Measurements from ENCODE around the gene RFX4. TPM values are rescaled to one million over a fixed set of nuclear protein-coding genes. Genes with fewer than 3 reads are reported as not detected.
"Not testable (repeated sequence)": the region's sequence is repeated elsewhere in the genome, so short reads cannot be mapped to it uniquely, and the experiment has no call there.

Gene RFX4
- total RNA-seq, 1 experiment from 2014 or later = not detected

DNA sequence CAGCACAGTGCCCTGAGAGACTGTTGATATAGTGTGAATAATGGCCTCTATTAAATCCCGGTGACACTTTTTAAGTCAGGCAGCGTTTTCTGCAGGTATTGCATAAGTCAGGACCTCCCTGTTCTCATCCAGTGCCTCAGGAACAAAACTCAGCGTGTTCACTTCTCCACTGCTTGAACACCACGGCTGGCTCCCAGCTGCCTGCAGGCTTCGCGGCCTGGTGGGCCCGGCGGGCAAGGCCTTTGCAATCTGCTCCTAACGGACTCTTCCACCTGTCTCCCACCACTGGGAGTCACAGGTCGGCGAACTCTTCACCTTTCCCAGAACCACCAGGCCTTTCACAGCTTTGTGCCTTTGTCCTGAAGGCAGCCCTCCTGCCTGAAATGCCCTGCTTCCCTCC, 18.7 kb downstream of the RFX4 start:
- no peaks in the 10 kb centered on the region for H3K4me1 ChIP-seq (replicated peaks)
- no peak overlapping the region for H3K27ac ChIP-seq
- no peaks in the 10 kb centered on the region for H3K36me3 ChIP-seq
- H3K27me3 ChIP-seq (replicated peaks) = peaks cover 26% of the 10 kb centered on the region
- no peaks in the 10 kb centered on the region for H3K9me3 ChIP-seq (replicated peaks)
- DNase-seq (ENCODE audit: low read depth in 1 of 2, low spot score in 2 of 2) = no peak
- no peak overlapping the region for H3K4me3 ChIP-seq

DNA sequence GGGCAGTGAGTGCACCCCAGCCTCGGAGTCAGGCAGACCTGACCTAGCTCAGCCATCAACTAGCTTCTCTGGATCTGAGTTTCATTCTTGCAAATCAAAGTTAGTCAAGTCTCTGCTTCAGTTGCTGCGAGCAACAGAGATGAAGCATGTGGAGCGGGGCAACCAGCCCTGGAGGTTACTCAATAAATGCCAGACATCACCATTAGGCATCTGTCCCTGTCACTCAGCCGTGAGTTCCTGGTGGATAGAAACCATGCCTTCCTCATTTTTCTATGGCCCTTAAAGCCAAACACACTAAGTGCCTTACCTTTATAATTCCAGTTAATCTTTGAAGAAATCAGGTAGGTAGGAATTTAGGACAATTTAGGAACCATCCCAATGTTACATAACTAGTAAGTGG, 19.3 kb downstream of the RFX4 start:
- DNase-seq (ENCODE audit: low read depth in 1 of 2, low spot score in 2 of 2) = no peak
- H3K4me3 ChIP-seq = no peak overlapping the region
- H3K27ac ChIP-seq = no peak overlapping the region
- no peaks in the 10 kb centered on the region for H3K36me3 ChIP-seq
- peaks cover 24% of the 10 kb centered on the region for H3K27me3 ChIP-seq (replicated peaks)
- H3K9me3 ChIP-seq (replicated peaks) = no peaks in the 10 kb centered on the region
- H3K4me1 ChIP-seq (replicated peaks) = no peaks in the 10 kb centered on the region

DNA sequence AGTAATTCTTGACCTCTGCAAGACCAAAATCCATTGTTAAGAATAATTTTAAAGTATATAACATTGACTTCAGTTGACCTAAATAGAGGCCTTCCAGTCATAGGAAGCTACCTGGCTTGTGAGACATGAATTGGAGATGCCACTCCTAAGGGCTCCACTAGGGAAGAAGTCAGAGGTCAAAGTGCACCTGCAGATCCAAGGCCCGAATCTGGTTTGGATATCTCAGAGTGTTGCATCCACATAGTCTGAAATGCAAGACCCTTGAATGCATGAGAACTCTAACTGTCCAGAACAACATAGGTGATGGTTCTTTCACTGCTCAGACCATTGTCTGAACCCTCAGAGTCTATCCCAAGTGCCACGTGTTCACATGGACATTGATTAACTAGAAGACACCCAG, 22.4 kb downstream of the RFX4 start:
- Histone ChIP-seq H3K27ac (no peak overlapping the region), H3K27me3 (replicated peaks) (peaks cover 15% of the 10 kb centered on the region; the same call in 1 of the 2 replicates)
- DNase-seq (ENCODE audit: low read depth in 1 of 2, low spot score in 2 of 2) = no peak

DNA sequence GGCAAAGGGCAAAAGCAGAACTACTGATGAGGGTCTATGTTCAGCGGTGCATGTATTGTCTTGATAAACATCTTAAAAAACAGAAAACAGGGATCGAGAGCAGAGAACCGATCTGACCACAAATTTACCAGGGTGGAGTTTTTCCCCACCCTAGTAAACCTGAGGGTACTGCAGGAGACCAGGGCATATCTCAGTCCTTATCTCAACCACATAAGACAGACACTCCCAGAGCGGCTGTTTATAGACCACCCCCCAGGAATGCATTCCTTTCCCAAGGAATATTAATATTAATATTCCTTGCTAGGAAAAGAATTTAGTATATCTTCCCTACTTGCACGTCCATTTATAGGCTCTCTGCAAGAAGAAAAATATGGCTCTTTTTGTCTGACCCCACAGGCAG, 37.8 kb downstream of the RFX4 start:
- H3K27ac ChIP-seq; H3K4me1 ChIP-seq (replicated peaks); H3K4me3 ChIP-seq; H3K9me3 ChIP-seq (replicated peaks); H3K36me3 ChIP-seq; H3K27me3 ChIP-seq (replicated peaks); DNase-seq (ENCODE audit: low read depth in 1 of 2, low spot score in 2 of 2): not testable (repeated sequence)

More for the DNA sequence above, 22.4 kb downstream of the RFX4 start:
- no peaks in the 10 kb centered on the region for H3K4me1 ChIP-seq (replicated peaks)
- H3K36me3 ChIP-seq = no peaks in the 10 kb centered on the region
- H3K4me3 ChIP-seq = no peak overlapping the region
- H3K9me3 ChIP-seq (replicated peaks) = no peaks in the 10 kb centered on the region

DNA sequence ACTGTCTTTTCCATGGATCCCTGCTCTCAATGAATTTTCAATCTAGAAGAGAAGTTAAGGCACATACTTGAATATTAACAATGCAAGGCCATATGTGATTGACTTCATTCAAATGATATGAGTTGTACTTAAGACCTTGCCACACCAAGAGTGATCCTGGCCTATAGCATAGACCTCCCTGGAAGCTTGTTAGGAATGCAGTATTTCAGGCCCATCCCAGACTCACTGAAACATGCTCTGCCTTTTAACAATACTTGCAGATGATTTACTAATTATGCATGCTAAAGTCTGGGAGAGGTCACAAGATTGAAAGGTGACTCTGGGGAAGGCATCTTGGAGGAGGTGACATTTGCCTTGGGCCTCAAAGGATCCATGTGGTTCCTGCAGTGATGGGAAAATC, 43.2 kb downstream of the RFX4 start:
- Histone ChIP-seq H3K4me3 (no peak overlapping the region), H3K4me1 (replicated peaks) (peaks cover 9% of the 10 kb centered on the region), H3K27me3 (replicated peaks) (no peaks in the 10 kb centered on the region), H3K27ac (no peak overlapping the region), H3K36me3 (no peaks in the 10 kb centered on the region), H3K9me3 (replicated peaks) (no peaks in the 10 kb centered on the region)
- DNase-seq (ENCODE audit: low read depth in 1 of 2, low spot score in 2 of 2) = no peak

DNA sequence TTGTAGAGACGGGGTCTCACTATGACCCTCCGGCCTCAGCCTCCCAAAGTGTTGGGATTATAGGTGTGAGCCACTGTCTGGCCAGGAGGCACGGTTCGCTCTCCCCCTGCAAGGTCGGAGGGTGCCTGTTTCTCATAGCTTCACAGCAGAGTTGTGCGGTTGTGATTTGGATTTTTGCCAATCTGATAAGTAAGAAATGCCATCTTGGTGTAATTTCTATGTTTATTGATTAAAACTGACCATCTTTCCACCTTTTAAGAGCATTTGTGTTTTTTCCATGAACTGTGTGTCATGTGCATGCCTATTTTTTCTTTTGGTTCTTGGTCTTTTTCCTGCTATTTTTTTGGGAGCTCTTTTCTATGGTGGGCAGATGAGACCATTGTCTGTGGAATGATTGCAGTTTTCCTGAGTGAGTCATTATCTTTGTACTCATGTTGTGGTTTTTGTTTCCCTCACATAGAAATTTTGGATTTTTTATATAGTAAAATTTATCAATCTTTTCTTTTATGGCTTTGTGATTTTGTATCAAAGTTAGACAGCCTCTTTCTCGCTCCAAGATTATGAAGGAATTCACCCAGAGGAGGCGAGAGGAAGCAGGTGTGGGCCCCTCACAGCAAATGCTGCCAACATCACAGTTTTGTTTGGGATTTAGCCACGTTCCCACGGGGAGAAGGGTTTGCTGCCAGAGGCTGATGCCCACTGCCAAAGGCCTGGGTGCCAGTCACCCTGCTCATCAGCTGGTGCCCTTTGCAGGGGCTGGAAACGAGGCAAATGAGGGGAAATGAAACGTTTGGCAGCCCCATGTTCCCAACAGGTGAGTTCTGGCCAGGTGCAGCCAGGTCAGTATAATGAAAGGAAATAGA, 47.2 kb downstream of the RFX4 start:
- Histone ChIP-seq H3K27ac (no peak overlapping the region), H3K4me3 (no peak overlapping the region), H3K4me1 (replicated peaks) (peaks cover 9% of the 10 kb centered on the region), H3K36me3 (no peaks in the 10 kb centered on the region), H3K27me3 (replicated peaks) (no peaks in the 10 kb centered on the region), H3K9me3 (replicated peaks) (no peaks in the 10 kb centered on the region)
- peak in 1 of 2 experiments; percentile 34 for DNase-seq (ENCODE audit: low read depth in 1 of 2, low spot score in 2 of 2)

DNA sequence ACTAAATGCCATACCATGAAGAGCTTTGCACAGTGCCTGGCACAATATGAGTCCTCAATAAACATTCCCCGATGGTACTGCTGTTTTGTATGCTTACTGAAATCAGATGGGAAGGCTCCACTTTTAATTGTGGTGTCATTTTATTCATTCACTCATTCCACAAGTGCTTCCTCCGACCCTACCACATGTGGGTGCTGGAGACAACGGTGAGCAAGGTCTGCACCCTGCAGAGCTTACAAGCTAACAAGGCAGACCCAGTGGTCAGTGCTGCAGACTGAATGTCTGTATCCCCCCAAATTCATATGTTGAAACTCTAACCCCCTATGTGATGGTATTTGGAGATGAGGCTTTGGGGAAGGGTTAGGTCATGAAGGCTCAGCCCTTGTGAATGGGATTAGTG, 48.3 kb downstream of the RFX4 start:
- Histone ChIP-seq H3K4me3 (no peak overlapping the region), H3K36me3 (no peaks in the 10 kb centered on the region), H3K9me3 (replicated peaks) (no peaks in the 10 kb centered on the region), H3K4me1 (replicated peaks) (peaks cover 9% of the 10 kb centered on the region), H3K27me3 (replicated peaks) (no peaks in the 10 kb centered on the region), H3K27ac (no peak overlapping the region)
- DNase-seq (ENCODE audit: low read depth in 1 of 2, low spot score in 2 of 2) = no peak

DNA sequence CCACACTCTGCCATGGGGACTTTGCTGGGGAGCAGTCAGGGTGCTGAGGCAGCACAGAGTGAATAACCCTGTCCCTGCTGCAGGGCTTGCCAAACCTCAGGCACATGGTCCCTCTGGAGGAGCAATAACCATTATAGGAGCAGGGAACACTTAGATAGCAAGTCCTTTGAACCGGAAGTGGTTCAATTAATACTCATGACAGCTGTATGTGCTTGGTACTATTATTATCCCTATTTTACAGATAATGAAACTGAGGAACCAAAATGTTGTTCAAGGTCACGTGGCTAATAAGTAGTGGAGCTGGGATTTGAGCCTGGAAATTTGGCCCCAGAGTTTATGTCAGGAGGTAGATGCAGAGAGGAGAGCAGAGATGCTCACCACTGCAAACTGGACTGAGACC, 49.0 kb downstream of the RFX4 start:
- H3K9me3 ChIP-seq (replicated peaks) = no peaks in the 10 kb centered on the region
- no peak overlapping the region for H3K4me3 ChIP-seq
- no peak overlapping the region for H3K27ac ChIP-seq
- peaks cover 9% of the 10 kb centered on the region for H3K4me1 ChIP-seq (replicated peaks)
- no peak for DNase-seq (ENCODE audit: low read depth in 1 of 2, low spot score in 2 of 2)
- no peaks in the 10 kb centered on the region for H3K27me3 ChIP-seq (replicated peaks)
- H3K36me3 ChIP-seq = no peaks in the 10 kb centered on the region

DNA sequence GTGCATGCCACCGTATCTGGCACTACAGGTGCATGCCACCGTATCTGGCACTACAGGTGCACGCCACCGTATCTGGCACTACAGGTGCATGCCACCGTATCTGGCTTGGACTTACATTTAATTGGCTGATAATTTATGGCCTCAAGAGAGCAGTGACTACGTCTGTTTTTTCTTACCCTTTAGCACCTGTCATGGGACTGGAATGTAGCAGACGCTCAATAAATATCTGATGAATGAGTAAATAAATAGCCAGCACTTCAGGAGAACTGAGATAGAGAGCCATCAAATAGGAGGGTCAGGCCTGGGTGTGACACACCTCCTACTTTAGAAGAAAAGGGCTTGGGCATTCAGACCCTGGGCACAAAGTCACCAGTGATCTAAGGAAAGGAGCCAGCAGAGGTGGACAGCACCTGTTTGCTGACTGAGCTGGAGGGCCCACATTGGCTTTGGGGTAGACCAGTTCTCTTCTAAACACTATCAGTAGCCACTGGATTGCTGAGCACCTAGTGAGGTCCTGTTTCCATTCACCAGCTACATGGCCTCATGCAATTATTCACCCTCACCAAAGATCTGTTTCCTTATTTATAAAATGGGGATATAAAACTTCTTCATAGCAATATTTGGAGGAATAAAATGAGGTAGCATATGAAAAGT, 50.1 kb downstream of the RFX4 start:
- Histone ChIP-seq H3K27me3 (replicated peaks) (0 out of 2 replicates have a peak, but pooled peaks cover 2% of the 10 kb centered on the region), H3K4me1 (replicated peaks) (peaks cover 9% of the 10 kb centered on the region), H3K4me3 (no peak overlapping the region), H3K9me3 (replicated peaks) (no peaks in the 10 kb centered on the region), H3K36me3 (no peaks in the 10 kb centered on the region), H3K27ac (no peak overlapping the region)
- no peak for DNase-seq (ENCODE audit: low read depth in 1 of 2, low spot score in 2 of 2)

DNA sequence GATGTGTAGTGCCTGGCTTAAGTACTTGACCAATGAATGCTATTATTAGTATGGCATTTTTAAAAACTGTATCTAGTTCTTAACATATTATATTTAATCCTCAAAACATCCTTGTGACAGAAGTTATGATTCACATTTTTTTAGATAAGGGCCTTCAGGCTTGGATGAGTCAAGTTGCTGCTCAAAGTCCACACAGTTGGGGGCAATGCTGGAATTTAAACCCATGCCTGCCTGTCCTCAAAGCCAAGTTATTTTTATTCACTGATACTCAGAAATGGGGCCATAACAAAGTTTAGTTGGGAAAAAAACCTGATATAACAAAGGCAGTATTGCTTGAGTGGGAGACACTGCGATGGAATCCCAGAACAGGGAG, 50.6 kb downstream of the RFX4 start:
- no peak for DNase-seq (ENCODE audit: low read depth in 1 of 2, low spot score in 2 of 2)
- Histone ChIP-seq H3K4me3 (no peak overlapping the region), H3K9me3 (replicated peaks) (no peaks in the 10 kb centered on the region), H3K27me3 (replicated peaks) (0 out of 2 replicates have a peak, but pooled peaks cover 2% of the 10 kb centered on the region), H3K4me1 (replicated peaks) (peaks cover 9% of the 10 kb centered on the region), H3K27ac (no peak overlapping the region), H3K36me3 (no peaks in the 10 kb centered on the region)

DNA sequence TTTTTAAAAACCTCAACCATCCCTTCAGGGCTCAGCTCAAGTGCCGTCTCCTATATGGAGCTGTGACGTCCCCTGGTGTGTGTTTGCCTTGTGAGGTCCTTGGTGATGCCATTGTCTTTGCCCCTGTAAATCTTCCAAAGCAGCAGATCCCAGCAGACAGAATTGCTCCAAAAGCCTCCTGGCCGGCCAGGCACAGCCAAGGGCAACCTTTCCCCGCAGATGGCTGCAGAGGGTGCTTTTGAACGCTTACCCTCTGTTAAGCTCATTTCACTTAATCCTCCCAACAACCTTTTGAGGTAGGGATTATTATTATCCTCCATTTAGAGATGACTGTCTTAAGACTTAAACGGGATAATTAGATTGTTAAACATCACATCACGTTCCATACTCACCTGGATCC, 51.4 kb downstream of the RFX4 start:
- Histone ChIP-seq H3K4me3 (no peak overlapping the region), H3K27ac (no peak overlapping the region), H3K27me3 (replicated peaks) (0 out of 2 replicates have a peak, but pooled peaks cover 2% of the 10 kb centered on the region), H3K9me3 (replicated peaks) (no peaks in the 10 kb centered on the region), H3K4me1 (replicated peaks) (peaks cover 9% of the 10 kb centered on the region), H3K36me3 (no peaks in the 10 kb centered on the region)
- DNase-seq (ENCODE audit: low read depth in 1 of 2, low spot score in 2 of 2) = no peak

DNA sequence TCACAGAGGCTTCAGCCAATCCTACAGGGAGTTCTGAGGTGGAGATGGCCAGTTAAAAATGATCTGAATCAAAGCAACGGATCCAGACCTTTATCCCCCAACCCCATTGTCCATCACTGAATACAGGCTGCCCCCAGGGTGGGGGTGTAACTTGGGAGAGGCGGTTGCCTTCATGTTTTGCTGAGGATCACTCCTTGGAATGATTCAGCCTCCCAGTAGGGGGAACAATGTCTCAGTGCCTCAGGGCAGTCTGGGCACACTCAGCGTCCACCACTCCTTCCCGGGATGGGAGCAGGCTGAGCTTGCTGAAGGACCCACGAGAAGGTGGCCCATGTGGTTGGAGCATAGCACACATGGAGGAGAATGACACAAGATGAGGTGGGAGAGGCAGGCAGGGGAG, 60.2 kb downstream of the RFX4 start:
- Histone ChIP-seq H3K4me3 (no peak overlapping the region), H3K36me3 (no peaks in the 10 kb centered on the region), H3K27me3 (replicated peaks) (0 out of 2 replicates have a peak, but pooled peaks cover 3% of the 10 kb centered on the region), H3K4me1 (replicated peaks) (no peaks in the 10 kb centered on the region), H3K9me3 (replicated peaks) (no peaks in the 10 kb centered on the region), H3K27ac (no peak overlapping the region)
- no peak for DNase-seq (ENCODE audit: low read depth in 1 of 2, low spot score in 2 of 2)

DNA sequence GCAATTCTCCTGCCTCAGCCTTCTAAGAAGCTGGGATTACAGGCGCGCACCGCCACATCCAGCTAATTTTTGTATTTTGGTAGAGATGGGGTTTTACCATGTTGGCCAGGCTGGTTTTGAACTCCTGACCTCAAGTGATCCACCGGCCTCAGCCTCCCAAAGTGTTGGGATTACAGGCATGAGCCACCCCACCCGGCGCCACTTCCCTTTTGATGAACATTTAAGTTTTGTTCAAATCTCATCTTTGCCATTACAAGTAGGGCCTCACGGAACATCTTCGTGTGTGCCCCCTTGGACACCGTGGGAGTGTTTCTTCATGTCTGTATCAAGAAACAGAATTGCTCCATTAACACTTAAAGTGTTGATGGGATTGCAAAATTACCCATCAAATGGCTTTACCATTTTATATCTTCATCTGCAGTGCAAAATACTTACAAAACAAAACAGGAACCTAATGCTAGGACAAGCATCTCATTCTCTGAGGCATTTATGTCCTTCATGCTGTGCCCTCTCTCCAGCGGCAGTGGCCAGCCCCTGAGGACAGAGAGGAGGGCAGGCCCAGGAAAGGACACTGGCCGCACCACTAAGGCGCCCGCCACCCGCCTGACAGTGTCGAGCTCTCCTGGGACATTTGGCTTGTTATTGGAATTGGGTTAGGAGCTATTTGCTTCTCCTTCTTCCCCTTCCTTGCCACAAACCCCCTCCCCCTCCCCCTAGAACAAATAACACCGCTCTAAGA, 61.7 kb downstream of the RFX4 start:
- H3K4me1 ChIP-seq (replicated peaks) = no peaks in the 10 kb centered on the region
- H3K4me3 ChIP-seq = no peak overlapping the region
- H3K36me3 ChIP-seq = no peaks in the 10 kb centered on the region
- H3K27ac ChIP-seq = no peak overlapping the region
- 0 out of 2 replicates have a peak, but pooled peaks cover 3% of the 10 kb centered on the region for H3K27me3 ChIP-seq (replicated peaks)
- no peak for DNase-seq (ENCODE audit: low read depth in 1 of 2, low spot score in 2 of 2)
- H3K9me3 ChIP-seq (replicated peaks) = no peaks in the 10 kb centered on the region

DNA sequence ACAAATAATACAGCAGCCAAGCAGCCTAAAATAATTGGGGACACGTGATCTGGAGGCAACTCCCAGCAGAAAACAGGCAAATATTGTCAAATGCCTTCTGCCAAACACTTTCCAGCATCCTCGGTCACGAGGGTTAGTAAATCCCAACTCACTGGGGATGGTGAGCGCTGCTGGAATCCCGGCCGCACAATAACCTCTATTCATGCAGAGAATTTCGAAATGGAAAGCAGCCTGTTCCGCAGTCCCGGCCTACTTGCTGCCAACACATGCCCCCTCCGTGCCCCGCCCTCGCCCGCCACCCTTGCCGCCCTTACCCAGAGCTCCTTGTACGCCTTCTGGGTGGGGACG, 62.2 kb downstream of the RFX4 start:
- Histone ChIP-seq H3K27ac (no peak overlapping the region), H3K36me3 (no peaks in the 10 kb centered on the region), H3K9me3 (replicated peaks) (no peaks in the 10 kb centered on the region), H3K4me1 (replicated peaks) (no peaks in the 10 kb centered on the region), H3K27me3 (replicated peaks) (0 out of 2 replicates have a peak, but pooled peaks cover 3% of the 10 kb centered on the region), H3K4me3 (no peak overlapping the region)
- DNase-seq (ENCODE audit: low read depth in 1 of 2, low spot score in 2 of 2) = no peak
